CD14-positive monocyte (primary cell): ENCODE results near the gene KLHL21. TPM values are rescaled to one million over a fixed set of nuclear protein-coding genes. Genes with fewer than 3 reads are reported as not detected.

ENCODE experiments used
- DNase-seq, 3 donors: peaks; one replicate each; pipeline ENCODE4 v3.0.0-alpha.2; 2011 to 2022
- H2AFZ ChIP-seq: 2 replicates; pipeline ENCODE4 v1.6.0; 2012; ENCODE audit warnings: mild to moderate bottlenecking, low read depth, low read length, inconsistent platforms; ENCODE audit not compliant: insufficient read depth, poor library complexity, severe bottlenecking
- H3K27ac ChIP-seq, 2 donors: 1 replicate in 1 of 2; 2 replicates in 1 of 2; pipeline ENCODE4 v1.5.1; 2012 to 2013; ENCODE audit warnings: low read length in 2 of 2, control low read depth in 1 of 2, inconsistent platforms in 1 of 2, low read depth in 1 of 2, mild to moderate bottlenecking in 1 of 2
- H3K27me3 ChIP-seq, 2 donors: one replicate each; pipeline versions ENCODE4 v1.6.0 to v1.6.1; 2011 to 2013; ENCODE audit warnings: low read length in 2 of 2; ENCODE audit not compliant: control insufficient read depth in 2 of 2, insufficient read depth in 2 of 2
- H3K36me3 ChIP-seq, 2 donors: replicated peaks in 1 of 2; 1 replicate in 1 of 2; 2 replicates in 1 of 2; pipeline versions ENCODE4 v1.5.1 to v1.6.1; 2012 to 2013; ENCODE audit warnings: low read length in 2 of 2, control low read depth in 1 of 2, inconsistent platforms in 1 of 2, mild to moderate bottlenecking in 1 of 2; ENCODE audit not compliant: insufficient read depth in 2 of 2, control insufficient read depth in 1 of 2
- H3K4me1 ChIP-seq, 2 donors: 1 replicate in 1 of 2; 2 replicates in 1 of 2; pipeline versions ENCODE4 v1.5.1 to v1.6.1; 2012 to 2013; ENCODE audit warnings: low read length in 2 of 2, control low read depth in 1 of 2, inconsistent platforms in 1 of 2, mild to moderate bottlenecking in 1 of 2, moderate library complexity in 1 of 2; ENCODE audit not compliant: insufficient read depth in 2 of 2, control insufficient read depth in 1 of 2
- H3K4me2 ChIP-seq: replicated peaks from 2 replicates; pipeline ENCODE3; 2012; ENCODE audit warnings: low read length, moderate library complexity, mild to moderate bottlenecking; ENCODE audit not compliant: poor library complexity, severe bottlenecking; ENCODE audit errors: extremely low read depth
- H3K4me3 ChIP-seq, 3 experiments: fragments of 200-600 bp in 1 of 3; sonication (generic) in 1 of 3; replicated peaks in 1 of 3; 1 replicate in 2 of 3; 2 replicates in 1 of 3; pipeline ENCODE4 v1.5.1; 2011 to 2013; ENCODE audit warnings: low read length in 3 of 3, mild to moderate bottlenecking in 3 of 3, control low read depth in 2 of 3, low read depth in 2 of 3, inconsistent platforms in 1 of 3, moderate library complexity in 1 of 3
- H3K79me2 ChIP-seq: 2 replicates; pipeline ENCODE4 v1.6.0; 2012; ENCODE audit warnings: mild to moderate bottlenecking, control low read depth, inconsistent platforms, low read length, moderate library complexity; ENCODE audit not compliant: insufficient read depth
- H3K9ac ChIP-seq: 2 replicates; pipeline ENCODE4 v1.6.0; 2017; ENCODE audit warnings: low read length, mild to moderate bottlenecking; ENCODE audit not compliant: insufficient read depth, poor library complexity, severe bottlenecking
- H3K9me3 ChIP-seq, 2 donors: replicated peaks in 1 of 2; 1 replicate in 1 of 2; 2 replicates in 1 of 2; pipeline versions ENCODE4 v1.5.1 to v1.6.1; 2012 to 2013; ENCODE audit warnings: low read length in 2 of 2, control low read depth in 1 of 2; ENCODE audit not compliant: control insufficient read depth in 1 of 2, insufficient read depth in 1 of 2
- H4K20me1 ChIP-seq: 2 replicates; pipeline ENCODE4 v1.6.0; 2012; ENCODE audit warnings: mild to moderate bottlenecking, low read length, control low read depth, moderate library complexity; ENCODE audit not compliant: insufficient read depth
- H3K27ac Mint-ChIP-seq, 7 donors: one replicate each; pipeline ENCODE4 v1.8.0; 2020; ENCODE audit warnings: mild to moderate bottlenecking in 7 of 7, mixed read lengths in 7 of 7, moderate library complexity in 6 of 7, inconsistent platforms in 2 of 7
- H3K27me3 Mint-ChIP-seq, 3 donors: one replicate each; pipeline ENCODE4 v1.8.0; 2021 to 2022; ENCODE audit warnings: low read depth in 3 of 3, mild to moderate bottlenecking in 3 of 3, mixed read lengths in 3 of 3, moderate library complexity in 3 of 3, inconsistent platforms in 1 of 3
- H3K36me3 Mint-ChIP-seq, 2 donors: one replicate each; pipeline ENCODE4 v1.8.0; 2020; ENCODE audit warnings: mixed read lengths in 2 of 2, inconsistent platforms in 1 of 2, mild to moderate bottlenecking in 1 of 2
- H3K4me1 Mint-ChIP-seq: one replicate; pipeline ENCODE4 v1.8.0; 2020; ENCODE audit warnings: mild to moderate bottlenecking, mixed read lengths
- H3K4me3 Mint-ChIP-seq, 2 donors: one replicate each; pipeline ENCODE4 v1.8.0; 2020; ENCODE audit warnings: mild to moderate bottlenecking in 2 of 2, mixed read lengths in 2 of 2, moderate library complexity in 1 of 2
- H3K9me3 Mint-ChIP-seq, 7 donors: one replicate each; pipeline ENCODE4 v1.8.0; 2020 to 2022; ENCODE audit warnings: mixed read lengths in 7 of 7, mild to moderate bottlenecking in 6 of 7, moderate library complexity in 6 of 7, inconsistent platforms in 2 of 7
- WGBS: methylation state at CpG from one replicate; pipeline ENCODE4 v1.1.5; 2013; ENCODE audit warnings: missing lambda C conversion rate; ENCODE audit not compliant: insufficient coverage; 5-methylcytosine and 5-hydroxymethylcytosine counted together
- intact Hi-C, 2 donors: fragments of 100-400 bp; cut with micrococcal nuclease; formaldehyde crosslinking; loops; one replicate each; pipeline versions ENCODE4 v1.15.0 to v1.15.1; 2023
- polyA plus RNA-seq, 3 donors: library from polyadenylated mRNA; depleted of rRNA in 1 of 3; unstranded in 2 of 3; stranded (reverse) in 1 of 3; fragments of 300-500 nt in 2 of 3; fragments of >200 nt in 1 of 3; fragmentation: Illumina TruSeq in 2 of 3; gene quantifications; 1 replicate in 2 of 3; 2 replicates in 1 of 3; pipeline ENCODE4 v1.2.3, GENCODE V29; 2012 to 2021
- TF ChIP-seq, protein P1 (sequence below): fragments of 200-600 bp; IDR thresholded peaks from one replicate; pipeline ENCODE4 v1.8.0; 2022; ENCODE audit warnings: antibody characterized with exemption, mild to moderate bottlenecking

The KLHL21 gene
- polyA plus RNA-seq, 3 donors: 5.9 to 31.0 (median 7.3) TPM

GRCh38 chr1:6588128-6588892, 14.4 kb downstream of the KLHL21 start:
- no peaks in the 10 kb centered on the region for H3K9me3 Mint-ChIP-seq
- Histone ChIP-seq H3K27ac (no peak overlapping the region), H3K4me1 (peaks cover 21 to 27% of the 10 kb centered on the region in 2 donors), H4K20me1 (peaks cover 100% of the 10 kb centered on the region), H3K9me3 (no peaks in the 10 kb centered on the region), H2AFZ (no peak overlapping the region), H3K9ac (no peak overlapping the region), H3K79me2 (peaks cover 21% of the 10 kb centered on the region), H3K4me3 (no peak overlapping the region), H3K36me3 (peaks cover 63 to 78% of the 10 kb centered on the region in 2 donors), H3K27me3 (no peaks in the 10 kb centered on the region), H3K4me2 (no peak overlapping the region)
- H3K4me1 Mint-ChIP-seq: peaks cover 29% of the 10 kb centered on the region
- H3K4me3 Mint-ChIP-seq: no peak overlapping the region
- peak overlapping the region in 2 of 7 donors; percentile 35 to 54 for H3K27ac Mint-ChIP-seq
- intact Hi-C loops: no loop called here
- peaks cover 50 to 66% of the 10 kb centered on the region in 2 donors for H3K36me3 Mint-ChIP-seq
- TF ChIP-seq, protein P1, sequence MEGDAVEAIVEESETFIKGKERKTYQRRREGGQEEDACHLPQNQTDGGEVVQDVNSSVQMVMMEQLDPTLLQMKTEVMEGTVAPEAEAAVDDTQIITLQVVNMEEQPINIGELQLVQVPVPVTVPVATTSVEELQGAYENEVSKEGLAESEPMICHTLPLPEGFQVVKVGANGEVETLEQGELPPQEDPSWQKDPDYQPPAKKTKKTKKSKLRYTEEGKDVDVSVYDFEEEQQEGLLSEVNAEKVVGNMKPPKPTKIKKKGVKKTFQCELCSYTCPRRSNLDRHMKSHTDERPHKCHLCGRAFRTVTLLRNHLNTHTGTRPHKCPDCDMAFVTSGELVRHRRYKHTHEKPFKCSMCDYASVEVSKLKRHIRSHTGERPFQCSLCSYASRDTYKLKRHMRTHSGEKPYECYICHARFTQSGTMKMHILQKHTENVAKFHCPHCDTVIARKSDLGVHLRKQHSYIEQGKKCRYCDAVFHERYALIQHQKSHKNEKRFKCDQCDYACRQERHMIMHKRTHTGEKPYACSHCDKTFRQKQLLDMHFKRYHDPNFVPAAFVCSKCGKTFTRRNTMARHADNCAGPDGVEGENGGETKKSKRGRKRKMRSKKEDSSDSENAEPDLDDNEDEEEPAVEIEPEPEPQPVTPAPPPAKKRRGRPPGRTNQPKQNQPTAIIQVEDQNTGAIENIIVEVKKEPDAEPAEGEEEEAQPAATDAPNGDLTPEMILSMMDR: no peak
- no peak for DNase-seq
- H3K27me3 Mint-ChIP-seq: no peaks in the 10 kb centered on the region
- 81% methylated on average over 22 of the region's 25 CpGs for WGBS

- Histone ChIP-seq H3K4me2 (no peak overlapping the region), H3K36me3 (peaks cover 54 to 70% of the 10 kb centered on the region in 2 donors), H3K4me1 (peaks cover 27 to 32% of the 10 kb centered on the region in 2 donors), H3K9ac (no peak overlapping the region), H2AFZ (no peak overlapping the region), H3K79me2 (peaks cover 27% of the 10 kb centered on the region), H3K9me3 (no peaks in the 10 kb centered on the region), H3K27me3 (no peaks in the 10 kb centered on the region), H3K27ac (no peak overlapping the region), H4K20me1 (peaks cover 98% of the 10 kb centered on the region), H3K4me3 (no peak overlapping the region)
- Mint-ChIP-seq H3K4me1 (peaks cover 34% of the 10 kb centered on the region), H3K4me3 (no peak overlapping the region), H3K9me3 (no peaks in the 10 kb centered on the region), H3K27ac (peak overlapping the region in 2 of 7 donors; percentile 46 to 50), H3K36me3 (peaks cover 45 to 57% of the 10 kb centered on the region in 2 donors), H3K27me3 (no peaks in the 10 kb centered on the region)
- DNase-seq: peak in 1 of 3 donors; percentile 8
- intact Hi-C loops: no loop called here
- 53% methylated on average over 13 of the region's 13 CpGs for WGBS
- TF ChIP-seq, protein P1: no peak
Observed at GRCh38 chr1:6587261-6588005, 15.2 kb downstream of the KLHL21 start.
